G401.6 (cell line): ENCODE data around the gene USP12.

Experiments used
- FAIRE-seq: peaks from 2 replicates; lab custom pipeline; 2012; peaks lifted over from hg19 to GRCh38; lab: Jason Lieb, UNC

Gene USP12

DNA sequence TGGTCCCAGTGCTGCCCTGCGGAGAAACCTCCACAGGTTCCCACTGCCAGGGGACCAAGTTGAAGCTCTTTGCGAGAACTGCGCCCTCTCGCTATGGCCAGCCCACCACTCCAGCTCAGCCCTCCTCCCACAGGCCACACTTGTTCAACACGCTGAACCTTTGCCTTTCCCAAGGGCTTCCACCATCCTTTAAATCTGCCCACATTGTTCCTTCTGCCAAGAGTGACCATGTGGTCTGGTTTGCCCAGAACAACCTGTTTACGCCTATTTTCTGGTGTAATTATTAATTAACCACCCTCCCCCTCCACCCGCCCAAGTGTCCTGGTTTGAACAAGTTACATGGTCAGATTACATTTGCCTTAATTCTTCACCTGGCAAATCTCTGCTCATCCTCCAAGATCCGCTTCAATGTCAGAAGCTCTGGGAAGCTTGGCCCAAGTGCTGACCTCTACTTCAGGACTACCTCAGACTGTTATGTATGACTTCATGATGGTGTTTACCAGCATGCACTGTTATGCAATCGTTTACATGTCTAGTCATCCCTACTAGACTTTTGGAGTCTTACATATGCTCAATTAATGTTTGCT, 12.0 kb upstream of the USP12 start:
- no peak for FAIRE-seq

DNA sequence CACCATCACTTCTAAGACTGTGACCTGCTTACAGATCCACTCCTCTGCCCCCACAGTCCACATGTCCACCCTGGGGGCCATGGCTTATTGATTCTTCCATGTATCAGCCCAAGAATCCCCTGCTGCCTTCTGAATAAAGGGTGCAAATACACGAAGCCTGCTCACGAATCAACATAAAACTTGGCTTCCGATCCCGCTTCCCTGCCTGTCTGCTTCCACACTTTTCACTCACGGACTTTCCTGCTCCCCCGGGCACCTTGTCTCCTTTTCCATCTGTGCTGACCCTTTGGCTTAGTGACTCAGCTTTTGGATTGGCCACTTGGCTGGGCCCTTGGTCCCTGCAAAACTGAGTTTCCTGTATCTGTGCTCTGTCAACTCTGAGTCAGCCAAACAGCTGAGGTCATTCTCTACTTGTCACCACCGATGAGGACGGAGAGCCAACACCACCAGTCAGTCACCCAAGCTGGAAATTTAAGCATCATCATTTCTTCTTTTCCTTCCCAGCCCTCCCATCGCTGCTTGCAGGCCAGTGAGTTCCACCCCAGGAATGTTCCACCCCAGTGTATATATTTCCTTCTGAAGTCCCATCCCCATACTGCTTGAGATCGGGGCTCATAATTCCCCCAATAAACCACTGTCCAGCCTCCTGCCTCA, 11.4 kb upstream of the USP12 start:
- no peak for FAIRE-seq

DNA sequence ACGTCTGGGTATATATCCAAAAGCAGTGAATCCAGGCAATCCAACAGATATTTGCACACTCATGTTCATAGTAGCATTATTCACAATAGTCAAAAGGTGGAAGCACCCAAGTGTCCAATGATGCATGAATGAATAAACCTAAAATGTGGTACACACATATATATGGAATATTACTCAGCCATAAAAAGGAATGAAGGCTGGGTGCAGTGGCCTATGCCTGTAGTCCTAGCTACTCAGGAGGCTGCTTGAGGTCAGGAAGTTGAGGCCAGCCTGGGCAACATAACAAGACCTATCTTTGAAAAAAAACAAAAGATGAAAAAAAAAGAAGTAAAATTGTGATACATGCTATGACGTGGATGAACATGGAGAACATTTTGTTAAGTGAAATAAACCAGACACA, 10.4 kb upstream of the USP12 start:
- no peak for FAIRE-seq

DNA sequence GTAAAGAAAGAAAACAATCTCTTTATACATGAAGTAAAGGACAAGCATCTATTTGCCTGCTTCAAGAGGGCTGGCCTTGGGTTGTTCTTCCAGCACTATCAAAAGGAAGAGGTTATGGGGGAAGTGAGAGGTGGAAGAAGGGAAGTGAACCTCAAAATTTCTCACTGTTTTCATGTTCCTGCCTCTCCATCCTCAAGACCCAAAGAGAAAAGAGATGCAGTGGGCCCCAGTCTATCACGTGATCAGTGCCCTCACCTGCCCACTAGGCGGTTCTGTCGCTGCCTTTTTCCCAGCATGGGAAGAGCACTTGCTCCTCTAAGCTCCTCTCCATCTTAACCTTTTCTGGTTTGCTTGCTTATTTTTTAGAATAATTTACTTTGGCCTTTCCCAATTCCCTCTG, 6.2 kb upstream of the USP12 start:
- no peak for FAIRE-seq

DNA sequence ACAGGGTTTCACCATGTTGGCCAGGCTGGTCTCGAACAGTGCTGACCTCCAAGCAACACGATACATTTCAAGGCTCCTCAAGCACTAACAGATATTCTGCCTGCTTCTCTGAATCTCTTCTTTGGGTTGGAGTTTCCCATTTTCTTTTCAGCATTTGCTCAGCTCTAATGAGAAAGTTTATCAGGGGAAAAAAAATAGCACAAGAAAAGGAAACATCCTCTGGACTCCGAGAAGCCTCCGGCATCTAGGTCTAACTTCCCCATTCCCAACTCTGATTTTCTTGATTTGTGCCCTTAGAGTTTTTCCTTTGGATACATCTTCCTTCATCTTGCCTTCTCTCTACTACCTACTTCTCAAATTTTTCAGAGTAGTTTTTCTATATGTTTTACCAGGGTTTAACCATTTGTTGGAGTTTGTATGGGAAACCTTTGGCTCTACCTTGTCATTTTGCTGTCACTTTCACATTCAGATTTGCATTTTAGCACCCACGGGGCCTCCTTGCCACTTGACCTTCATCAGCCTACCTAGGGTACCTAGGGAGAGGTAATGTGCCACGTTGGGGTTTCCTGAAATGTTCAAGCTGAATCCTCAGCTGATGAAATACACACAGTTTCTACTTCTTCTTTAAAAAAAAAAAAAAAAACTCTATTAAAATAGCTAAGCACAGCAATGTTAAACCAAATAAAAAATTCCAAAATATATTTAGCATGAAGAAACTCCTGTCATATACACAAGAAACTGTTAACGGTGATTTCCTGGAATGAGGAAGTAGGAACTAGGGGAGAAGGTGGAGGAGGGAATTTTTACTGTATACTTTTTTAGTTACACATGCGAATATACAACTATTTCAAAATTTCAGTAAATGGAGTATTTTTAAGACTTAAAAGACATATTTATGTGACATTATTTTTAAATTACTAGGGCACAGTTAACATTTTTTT, 5.1 kb upstream of the USP12 start:
- no peak for FAIRE-seq

DNA sequence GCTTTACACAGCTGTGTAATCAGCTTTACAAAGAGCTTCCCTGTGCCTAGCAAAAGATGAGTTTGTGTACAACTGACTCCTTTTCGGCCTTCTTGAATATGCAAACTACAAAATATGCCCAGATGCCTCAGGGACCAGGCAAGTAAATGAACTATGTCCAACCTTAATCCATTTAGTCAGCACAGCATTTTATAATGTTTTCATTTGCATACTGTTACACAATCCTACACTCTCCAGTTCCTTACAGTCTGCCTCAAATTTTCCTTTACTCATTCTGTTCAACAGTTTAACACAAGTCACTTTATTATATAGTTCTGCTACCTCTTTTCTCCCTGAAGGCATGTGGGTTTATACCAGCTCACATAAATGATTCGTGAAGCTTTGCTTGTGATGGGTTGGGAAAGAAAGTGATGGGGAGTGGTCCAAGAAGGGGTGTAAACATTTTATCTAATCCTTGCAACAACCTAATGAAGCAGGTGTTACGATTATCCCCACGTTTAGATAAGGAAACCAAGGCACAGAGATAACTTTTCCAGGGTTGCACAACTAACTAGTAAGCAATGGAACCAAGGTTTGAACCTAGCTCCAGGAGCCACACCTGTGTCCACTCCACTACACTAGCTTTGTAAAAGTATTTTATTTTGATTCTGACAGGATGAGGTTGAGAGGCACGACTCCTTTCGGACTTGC, 3.3 kb upstream of the USP12 start:
- no peak for FAIRE-seq

DNA sequence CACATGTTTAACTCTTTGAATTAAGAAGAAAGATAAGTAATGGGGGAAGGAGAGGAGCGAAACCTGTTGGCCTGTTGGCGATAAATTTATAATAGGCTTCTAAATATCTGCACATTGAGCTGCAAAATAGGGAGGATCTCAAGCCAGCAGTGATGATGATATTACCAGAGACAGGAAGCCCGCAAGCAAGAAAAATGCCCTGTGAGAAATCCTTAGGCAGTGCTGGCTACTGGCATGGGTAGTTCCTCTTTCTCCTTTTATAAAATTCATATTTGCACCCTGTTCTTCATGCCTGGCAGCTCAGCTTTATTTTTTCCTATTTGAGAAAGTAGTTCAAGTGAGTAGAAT, 858 bp upstream of the USP12 start:
- FAIRE-seq, result no peak

DNA sequence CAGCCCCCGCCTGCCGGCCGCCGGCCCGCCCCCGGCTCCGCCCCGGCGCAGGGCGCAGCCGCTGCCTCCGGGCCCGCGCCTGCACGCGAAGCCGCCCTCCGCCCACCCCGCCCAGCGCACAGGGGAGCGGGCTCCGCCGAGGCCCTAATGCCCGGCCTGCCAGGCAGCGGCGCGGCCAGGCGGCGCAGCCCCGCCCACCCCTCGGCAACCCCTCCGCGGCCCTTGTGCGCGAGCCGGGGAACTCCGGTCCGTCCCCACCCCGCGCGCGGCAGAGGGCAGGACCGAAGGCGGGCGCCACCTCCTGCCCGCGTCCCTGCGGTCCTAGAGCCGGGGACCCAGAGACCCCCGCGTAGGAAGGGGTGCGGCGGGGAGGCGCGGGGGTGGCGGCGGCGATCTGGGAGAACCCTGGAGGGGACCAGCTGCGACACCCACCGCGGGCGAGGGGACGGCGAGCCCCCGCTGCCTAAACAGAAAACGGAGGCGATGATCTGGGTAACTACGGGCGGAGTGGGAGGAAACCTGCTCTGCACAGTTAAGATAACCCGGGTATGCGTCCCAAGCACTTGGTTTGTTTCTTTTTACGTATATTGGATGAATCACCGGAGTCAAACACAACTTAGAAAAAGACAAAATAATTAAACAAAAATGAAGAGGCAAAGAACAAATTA, 350 bp upstream of the USP12 start:
- FAIRE-seq, result no peak

DNA sequence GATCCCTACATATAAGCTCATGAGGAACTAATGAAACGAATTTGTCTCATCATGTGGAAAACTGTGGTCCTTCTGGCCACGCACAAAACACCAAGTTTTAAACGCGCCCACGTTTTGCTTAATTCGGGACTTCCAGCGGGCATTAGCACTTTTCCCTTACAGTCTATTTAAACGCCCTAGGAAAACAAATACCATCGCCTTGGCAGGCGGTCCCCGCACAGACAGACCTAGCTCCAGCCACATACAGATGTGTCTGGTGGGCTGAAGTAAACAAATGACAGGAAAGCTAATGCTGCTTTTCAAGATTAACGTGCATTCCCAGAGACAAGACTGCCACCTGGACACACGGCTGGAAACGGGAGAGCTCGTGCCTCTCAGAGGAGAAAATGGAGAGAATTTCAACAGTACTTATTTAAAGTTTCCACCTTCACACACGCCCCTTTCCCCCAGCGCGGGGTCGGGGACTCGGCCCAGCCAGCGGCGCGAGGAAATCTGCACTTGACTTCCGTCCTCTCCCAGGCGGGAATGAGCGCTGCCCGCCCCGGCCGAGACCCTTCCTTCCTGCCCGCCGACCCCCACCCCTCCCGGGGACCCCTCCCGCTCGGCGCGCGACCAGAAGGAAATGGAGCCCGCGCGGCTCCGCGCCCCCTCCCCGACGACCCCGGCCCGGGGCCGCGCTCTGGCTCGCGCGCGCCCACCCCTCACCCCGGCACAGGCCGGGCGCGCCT, 931 bp downstream of the USP12 start:
- FAIRE-seq, result no peak

DNA sequence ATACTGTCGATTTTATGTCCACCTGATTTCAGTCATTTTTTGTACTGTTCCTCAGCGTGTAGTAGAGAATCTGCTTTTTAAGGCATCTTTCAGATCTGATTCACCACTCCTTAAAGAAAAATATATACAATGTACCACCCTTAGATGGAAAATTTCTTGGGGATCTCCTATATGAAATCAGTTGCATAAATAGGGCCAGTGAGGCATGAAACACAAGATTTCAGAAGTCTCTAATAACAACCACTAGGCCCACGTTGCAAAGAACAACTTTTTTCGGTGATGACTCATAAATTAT, 1.4 kb downstream of the USP12 start:
- no peak for FAIRE-seq

DNA sequence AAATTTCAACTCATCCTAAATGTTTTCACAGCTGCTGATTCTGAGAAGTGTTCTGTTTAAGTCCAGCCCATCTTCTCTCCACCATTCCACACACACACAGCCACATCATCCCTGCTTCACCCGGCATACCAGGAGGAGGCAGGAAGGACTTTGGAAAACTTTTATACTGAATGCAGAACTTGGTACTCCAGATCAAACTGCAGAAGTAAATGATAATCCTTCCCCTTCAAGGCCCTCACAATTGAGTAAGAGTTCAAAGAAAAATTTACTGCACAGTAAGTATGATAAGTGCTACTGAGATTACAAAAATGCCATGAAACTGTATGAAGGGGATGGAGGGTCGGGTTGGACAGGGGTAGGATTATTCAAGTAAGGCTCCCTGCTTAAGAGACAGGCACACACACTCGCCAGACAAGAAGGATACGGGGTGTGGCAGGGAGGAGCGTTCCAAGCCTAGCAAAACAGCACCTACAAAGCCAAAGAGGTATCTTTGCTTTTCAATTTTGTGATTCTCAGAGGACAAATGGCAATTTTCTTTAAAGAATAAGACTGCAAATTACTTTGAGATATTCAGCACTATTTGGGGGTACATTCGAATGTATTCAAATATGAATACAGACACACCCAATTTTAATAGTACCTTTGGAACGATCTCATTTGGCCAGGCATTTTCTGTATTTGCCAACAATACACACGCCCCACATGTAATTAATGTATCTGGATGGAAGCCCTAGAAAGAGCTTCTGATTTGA, 2.5 kb downstream of the USP12 start:
- no peak for FAIRE-seq

DNA sequence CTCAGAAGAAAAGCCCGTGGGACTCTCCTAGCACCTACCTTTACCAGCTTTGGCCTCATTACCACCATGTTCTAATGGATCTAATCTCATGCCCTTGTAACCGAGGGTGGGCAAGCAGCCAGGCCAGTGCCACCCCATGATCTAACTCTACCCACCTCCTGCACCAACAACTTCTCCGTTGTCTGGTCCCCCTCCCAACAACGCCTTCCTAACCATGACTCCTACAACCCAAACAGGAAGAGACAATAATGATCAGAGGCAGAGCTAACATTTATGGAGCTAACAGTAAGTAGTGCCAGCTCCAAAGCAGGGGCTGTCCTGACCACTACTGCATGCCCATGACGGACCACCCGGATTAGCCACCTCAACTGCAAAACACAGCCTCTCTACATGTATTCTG, 3.5 kb downstream of the USP12 start:
- FAIRE-seq, result no peak

DNA sequence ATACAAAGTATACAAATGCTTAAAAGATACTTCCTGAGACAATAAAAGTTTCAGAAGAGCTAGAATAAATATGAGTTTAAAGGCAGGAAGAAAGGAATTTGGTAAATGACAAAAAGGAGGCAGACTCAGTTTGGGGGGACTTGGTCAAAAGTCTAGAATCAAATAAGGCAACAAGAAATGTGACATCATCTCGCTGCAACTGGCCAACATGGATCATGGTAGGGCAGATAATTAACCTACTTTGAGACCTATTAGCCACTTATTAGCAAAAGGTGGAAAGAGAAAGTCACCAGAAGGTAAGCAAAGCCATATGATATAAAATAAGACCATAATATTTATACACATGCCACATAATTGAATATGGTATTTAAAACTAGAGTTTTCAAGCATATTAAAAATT, 5.3 kb downstream of the USP12 start:
- FAIRE-seq, result no peak

DNA sequence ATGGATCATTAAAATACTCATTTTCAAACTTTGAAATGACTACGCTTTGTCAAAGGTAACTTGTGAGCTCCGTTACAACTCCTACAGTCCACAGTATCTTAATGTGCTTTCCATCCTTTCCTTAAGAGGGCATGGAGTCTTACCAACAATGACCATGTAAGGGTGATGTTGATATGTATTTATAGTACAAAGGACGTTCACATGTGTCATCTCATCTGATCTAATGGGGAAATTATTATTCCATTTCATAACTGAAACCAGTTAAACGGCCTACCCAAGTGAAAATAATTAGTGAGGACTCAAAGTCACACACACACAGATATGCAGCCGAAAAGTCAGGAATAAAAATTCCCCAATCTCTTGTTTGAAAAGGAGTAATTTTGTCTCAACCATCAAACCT, 9.6 kb downstream of the USP12 start:
- FAIRE-seq, result no peak

DNA sequence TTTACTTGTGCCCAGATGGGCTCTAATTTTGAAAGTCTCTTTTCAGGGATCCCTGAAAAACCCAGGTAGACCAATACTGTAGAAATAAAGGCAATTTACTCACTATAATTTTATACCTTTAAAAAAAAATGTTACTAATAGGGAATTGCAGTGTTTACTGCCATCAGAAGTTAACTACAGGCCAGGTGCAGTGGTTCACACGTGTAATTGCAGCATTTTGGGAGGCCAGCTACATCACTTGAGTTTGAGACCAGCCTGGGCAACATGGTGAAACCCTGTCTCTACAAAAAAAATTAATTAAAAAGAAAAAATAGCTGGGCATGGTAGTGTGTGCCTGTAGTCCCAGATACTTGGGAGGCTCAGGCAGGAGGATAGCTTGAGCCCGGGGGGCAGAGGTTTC, 10.2 kb downstream of the USP12 start:
- FAIRE-seq, result no peak

DNA sequence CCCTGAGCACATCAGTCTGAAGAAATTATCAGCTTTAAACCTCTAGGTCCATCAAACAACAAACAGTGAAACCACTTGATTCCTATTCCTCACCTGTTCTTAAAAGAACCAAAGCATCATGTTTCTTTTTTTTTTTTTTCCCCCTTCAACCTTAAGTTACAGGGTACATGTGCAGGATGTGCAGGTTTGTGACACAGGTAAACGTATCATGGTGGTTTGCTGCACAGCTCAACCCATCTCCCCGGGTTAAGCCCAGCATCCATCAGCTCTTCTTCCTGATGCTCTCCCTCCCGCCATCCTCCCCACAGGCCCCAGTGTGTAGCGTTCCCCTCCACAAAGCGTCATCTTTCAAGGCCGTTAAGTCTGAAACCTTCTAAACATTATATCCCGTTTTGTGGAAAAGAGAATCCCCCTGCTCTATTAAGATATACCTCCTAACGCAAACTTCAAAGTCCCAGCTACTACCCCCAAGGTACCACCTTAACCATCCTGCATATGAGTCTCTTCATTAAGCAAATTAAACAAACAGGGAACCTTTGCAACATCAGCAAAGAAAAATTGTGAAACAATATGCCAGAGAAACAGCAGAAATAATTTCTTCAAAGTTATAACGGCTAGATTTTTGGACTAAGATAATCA, 10.8 kb downstream of the USP12 start:
- no peak for FAIRE-seq

DNA sequence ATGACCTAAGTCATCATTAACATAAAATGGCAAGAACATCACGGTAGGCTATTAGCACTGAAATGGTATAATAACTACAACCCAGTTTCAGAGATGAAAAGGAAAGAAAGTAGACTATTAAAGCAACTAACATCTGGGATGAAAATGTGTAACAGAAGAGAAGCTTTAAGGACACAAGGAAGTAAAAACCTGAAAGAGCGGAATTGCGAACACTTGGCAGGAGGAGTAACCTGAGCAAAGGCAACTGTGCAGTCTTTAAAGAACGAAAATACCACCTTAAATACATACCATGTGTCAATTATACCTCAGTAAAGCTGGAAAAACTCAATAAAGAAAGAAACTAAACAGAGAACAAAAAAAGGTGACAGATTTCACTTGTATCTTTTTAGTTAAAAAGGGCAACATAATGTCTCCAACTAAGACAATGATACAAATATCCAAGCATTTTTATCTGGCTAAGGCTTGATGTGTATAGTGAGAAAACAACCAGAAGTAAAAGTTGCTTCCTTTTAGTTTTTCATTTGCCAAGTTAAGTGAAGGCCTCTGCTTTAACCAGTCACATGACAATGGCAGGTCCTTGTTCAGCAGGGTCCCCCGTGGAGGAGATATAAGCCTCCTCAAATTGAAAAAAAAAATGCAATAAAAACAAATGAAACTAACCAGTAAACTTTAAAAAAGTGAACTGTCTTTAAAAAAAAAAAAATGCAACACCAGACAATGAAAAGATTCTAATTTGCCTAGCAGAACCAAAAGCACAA, 11.6 kb downstream of the USP12 start:
- no peak for FAIRE-seq

DNA sequence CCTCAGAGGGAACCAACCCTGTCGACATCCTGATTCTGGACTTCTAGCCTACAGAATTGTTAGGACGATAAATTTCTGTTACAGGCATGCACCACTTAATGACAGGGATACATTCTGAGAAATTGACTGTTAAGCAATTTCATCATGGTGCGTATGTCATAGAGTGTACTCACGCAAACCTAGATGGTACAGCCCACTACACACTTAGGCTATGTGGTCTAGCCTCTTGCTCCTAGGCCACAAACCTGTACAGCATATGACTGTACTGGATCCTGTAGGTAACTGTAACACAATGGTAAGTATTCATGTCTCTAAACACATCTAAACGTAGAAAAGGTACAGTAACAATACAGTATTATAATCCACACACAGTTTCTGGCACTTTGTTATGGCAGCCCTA, 13.3 kb downstream of the USP12 start:
- FAIRE-seq, result no peak

DNA sequence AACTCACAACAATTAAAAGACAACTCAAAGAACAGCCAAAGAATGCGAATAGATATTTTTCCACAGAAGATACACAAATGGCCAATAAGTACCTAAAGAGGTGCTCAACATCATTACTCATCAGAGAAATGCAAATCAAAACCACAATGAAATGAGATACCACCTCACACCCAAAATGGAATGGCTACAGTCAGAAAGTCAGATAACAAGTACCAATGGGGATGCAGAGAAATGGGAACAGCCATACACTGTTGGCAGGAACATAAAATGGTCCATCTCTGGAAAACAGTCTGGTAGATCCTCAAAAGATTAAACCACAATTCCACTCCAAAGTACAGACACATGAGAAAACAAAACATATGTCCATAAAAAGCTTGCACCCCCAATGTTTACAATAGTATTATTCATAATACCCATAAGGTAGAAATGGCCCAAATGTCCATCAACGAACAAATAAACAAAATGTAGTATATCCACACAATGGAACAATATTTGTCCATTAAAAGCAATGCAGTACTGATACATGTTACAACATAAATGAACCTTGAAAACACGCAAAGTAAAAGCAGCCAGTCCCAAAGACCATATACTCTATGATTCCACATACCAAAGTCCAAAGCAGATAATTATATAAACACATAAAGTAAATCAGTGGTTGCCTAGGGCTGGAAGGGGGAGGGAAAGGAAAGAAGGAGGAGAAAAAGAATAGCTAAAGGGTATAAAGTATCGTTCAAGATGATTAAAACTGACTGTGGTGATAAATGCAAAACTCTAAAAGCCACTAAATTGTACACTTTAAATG, 19.6 kb downstream of the USP12 start:
- no peak for FAIRE-seq
